ENCODE results near the gene KSR1.

The KSR1 gene

DNA sequence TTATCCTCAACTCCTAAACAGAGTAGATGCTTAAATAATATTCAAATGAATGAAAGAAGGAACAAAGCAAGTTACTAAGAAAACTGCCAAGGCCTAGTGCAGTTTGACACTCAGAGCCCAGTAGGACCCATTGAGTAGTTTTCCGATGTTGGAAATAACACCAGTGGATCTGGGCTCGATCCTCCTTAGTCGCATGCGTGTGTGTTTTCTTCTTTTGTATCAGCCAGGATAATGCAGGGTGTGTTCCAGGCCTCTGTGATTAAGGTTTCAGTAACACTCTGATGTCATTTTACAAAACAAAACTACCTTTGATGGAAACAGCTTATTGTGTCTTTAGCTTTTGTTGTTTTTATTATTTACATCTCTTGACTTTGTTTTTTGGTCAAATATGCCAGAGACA, 24.5 kb downstream of the KSR1 start:
- Mint-ChIP-seq H3K36me3 (ENCODE audit: low read depth) (peaks cover 5% of the 10 kb centered on the region), H3K4me1 (ENCODE audit: low read depth) (peaks cover 74% of the 10 kb centered on the region), H3K27ac (peak overlapping the region; percentile 92), H3K9me3 (no peaks in the 10 kb centered on the region), H3K4me3 (peak overlapping the region; percentile 19), H3K27me3 (ENCODE audit: low read depth) (no peaks in the 10 kb centered on the region)

- Mint-ChIP-seq H3K9me3 (no peaks in the 10 kb centered on the region), H3K4me3 (peak overlapping the region; percentile 50), H3K4me1 (ENCODE audit: low read depth) (peaks cover 75% of the 10 kb centered on the region), H3K27me3 (ENCODE audit: low read depth) (no peaks in the 10 kb centered on the region), H3K27ac (peak overlapping the region; percentile 92), H3K36me3 (ENCODE audit: low read depth) (peaks cover 9% of the 10 kb centered on the region)
Measured at GRCh38 chr17:27481327-27481726, 25.1 kb downstream of the KSR1 start.

DNA sequence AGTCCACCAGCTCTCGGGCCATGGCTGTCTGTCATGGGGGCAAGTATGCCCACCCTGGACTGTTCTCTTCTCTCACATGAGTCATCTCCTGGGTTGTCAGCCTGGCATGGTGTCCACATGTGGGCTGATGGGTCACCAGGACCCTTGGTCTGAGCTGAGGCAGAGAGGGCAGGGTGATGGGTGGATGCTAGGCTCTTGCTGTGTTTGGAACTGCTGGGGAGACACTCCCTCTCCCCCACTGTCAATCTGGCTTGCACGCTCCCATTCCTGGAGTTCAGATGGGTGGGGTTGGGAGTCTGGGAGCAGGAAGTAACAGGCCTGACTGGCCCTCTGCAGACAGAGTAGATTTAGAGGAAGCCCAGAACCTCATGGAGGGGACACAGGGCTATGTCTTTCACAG, 28.9 kb downstream of the KSR1 start:
- no peak overlapping the region for H3K27ac Mint-ChIP-seq
- H3K4me1 Mint-ChIP-seq (ENCODE audit: low read depth): peaks cover 54% of the 10 kb centered on the region
- no peak overlapping the region for H3K4me3 Mint-ChIP-seq
- H3K27me3 Mint-ChIP-seq (ENCODE audit: low read depth): no peaks in the 10 kb centered on the region
- H3K9me3 Mint-ChIP-seq: no peaks in the 10 kb centered on the region
- peaks cover 25% of the 10 kb centered on the region for H3K36me3 Mint-ChIP-seq (ENCODE audit: low read depth)

GRCh38 chr17:27485716-27486495, 29.7 kb downstream of the KSR1 start:
- Mint-ChIP-seq H3K4me1 (ENCODE audit: low read depth) (peaks cover 52% of the 10 kb centered on the region), H3K27ac (no peak overlapping the region), H3K27me3 (ENCODE audit: low read depth) (no peaks in the 10 kb centered on the region), H3K36me3 (ENCODE audit: low read depth) (peaks cover 25% of the 10 kb centered on the region), H3K4me3 (no peak overlapping the region), H3K9me3 (no peaks in the 10 kb centered on the region)

GRCh38 chr17:27486741-27487140, 30.5 kb downstream of the KSR1 start:
- no peak overlapping the region for H3K4me3 Mint-ChIP-seq
- no peaks in the 10 kb centered on the region for H3K27me3 Mint-ChIP-seq (ENCODE audit: low read depth)
- peaks cover 47% of the 10 kb centered on the region for H3K4me1 Mint-ChIP-seq (ENCODE audit: low read depth)
- H3K36me3 Mint-ChIP-seq (ENCODE audit: low read depth): peaks cover 26% of the 10 kb centered on the region
- no peak overlapping the region for H3K27ac Mint-ChIP-seq
- H3K9me3 Mint-ChIP-seq: no peaks in the 10 kb centered on the region

- no peaks in the 10 kb centered on the region for H3K27me3 Mint-ChIP-seq (ENCODE audit: low read depth)
- H3K4me3 Mint-ChIP-seq: no peak overlapping the region
- no peak overlapping the region for H3K27ac Mint-ChIP-seq
- H3K36me3 Mint-ChIP-seq (ENCODE audit: low read depth): peaks cover 36% of the 10 kb centered on the region
- H3K4me1 Mint-ChIP-seq (ENCODE audit: low read depth): peaks cover 49% of the 10 kb centered on the region
- H3K9me3 Mint-ChIP-seq: no peaks in the 10 kb centered on the region
Measured at GRCh38 chr17:27488231-27488630, 32.0 kb downstream of the KSR1 start.

- no peak overlapping the region for H3K4me3 Mint-ChIP-seq
- H3K27me3 Mint-ChIP-seq (ENCODE audit: low read depth): no peaks in the 10 kb centered on the region
- peak overlapping the region; percentile 47 for H3K27ac Mint-ChIP-seq
- no peaks in the 10 kb centered on the region for H3K9me3 Mint-ChIP-seq
- H3K4me1 Mint-ChIP-seq (ENCODE audit: low read depth): peaks cover 50% of the 10 kb centered on the region
- H3K36me3 Mint-ChIP-seq (ENCODE audit: low read depth): peaks cover 31% of the 10 kb centered on the region
Measured at GRCh38 chr17:27489045-27489715, 32.9 kb downstream of the KSR1 start.

- Mint-ChIP-seq H3K4me3 (no peak overlapping the region), H3K27me3 (ENCODE audit: low read depth) (no peaks in the 10 kb centered on the region), H3K9me3 (no peaks in the 10 kb centered on the region), H3K4me1 (ENCODE audit: low read depth) (peaks cover 51% of the 10 kb centered on the region), H3K27ac (no peak overlapping the region), H3K36me3 (ENCODE audit: low read depth) (peaks cover 33% of the 10 kb centered on the region)
Measured at GRCh38 chr17:27490391-27490790, 34.1 kb downstream of the KSR1 start.

GRCh38 chr17:27491713-27492190, 35.5 kb downstream of the KSR1 start:
- Mint-ChIP-seq H3K36me3 (ENCODE audit: low read depth) (peaks cover 28% of the 10 kb centered on the region), H3K27ac (no peak overlapping the region), H3K4me1 (ENCODE audit: low read depth) (peaks cover 46% of the 10 kb centered on the region), H3K27me3 (ENCODE audit: low read depth) (no peaks in the 10 kb centered on the region), H3K4me3 (no peak overlapping the region), H3K9me3 (no peaks in the 10 kb centered on the region)

- Mint-ChIP-seq H3K4me1 (ENCODE audit: low read depth) (peaks cover 46% of the 10 kb centered on the region), H3K9me3 (no peaks in the 10 kb centered on the region), H3K4me3 (no peak overlapping the region), H3K36me3 (ENCODE audit: low read depth) (peaks cover 24% of the 10 kb centered on the region), H3K27ac (no peak overlapping the region), H3K27me3 (ENCODE audit: low read depth) (no peaks in the 10 kb centered on the region)
Measured at GRCh38 chr17:27492470-27492869, 36.2 kb downstream of the KSR1 start.

DNA sequence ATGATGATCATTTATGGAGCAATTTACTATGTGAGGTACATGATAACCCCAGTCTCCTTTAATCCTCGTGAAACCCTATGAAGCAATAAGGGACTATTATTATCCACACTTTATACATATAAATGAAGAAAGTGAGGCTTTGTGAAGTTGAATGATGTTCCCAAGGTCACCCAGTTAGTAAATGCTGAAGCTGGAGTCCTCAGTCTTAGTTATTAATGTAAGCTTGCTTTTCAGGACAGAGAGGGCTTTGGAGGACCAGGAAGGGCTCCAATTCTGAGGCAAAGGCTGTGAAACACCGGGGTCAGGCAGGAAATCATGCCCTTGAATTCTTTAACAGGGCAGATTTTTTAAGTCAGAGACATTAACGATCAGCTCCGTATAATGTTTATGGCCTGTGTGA, 36.8 kb downstream of the KSR1 start:
- no peaks in the 10 kb centered on the region for H3K9me3 Mint-ChIP-seq
- H3K27ac Mint-ChIP-seq: no peak overlapping the region
- peaks cover 25% of the 10 kb centered on the region for H3K36me3 Mint-ChIP-seq (ENCODE audit: low read depth)
- H3K4me1 Mint-ChIP-seq (ENCODE audit: low read depth): peaks cover 46% of the 10 kb centered on the region
- no peak overlapping the region for H3K4me3 Mint-ChIP-seq
- no peaks in the 10 kb centered on the region for H3K27me3 Mint-ChIP-seq (ENCODE audit: low read depth)

GRCh38 chr17:27494192-27495091, 38.2 kb downstream of the KSR1 start:
- Mint-ChIP-seq H3K4me3 (no peak overlapping the region), H3K36me3 (ENCODE audit: low read depth) (peaks cover 27% of the 10 kb centered on the region)

GRCh38 chr17:27495460-27495859, 39.2 kb downstream of the KSR1 start:
- Mint-ChIP-seq H3K4me1 (ENCODE audit: low read depth) (peaks cover 41% of the 10 kb centered on the region), H3K36me3 (ENCODE audit: low read depth) (peaks cover 36% of the 10 kb centered on the region), H3K27ac (no peak overlapping the region), H3K27me3 (ENCODE audit: low read depth) (no peaks in the 10 kb centered on the region), H3K9me3 (peaks cover 11% of the 10 kb centered on the region), H3K4me3 (no peak overlapping the region)

More at GRCh38 chr17:27494192-27495091, 38.2 kb downstream of the KSR1 start:
- no peak overlapping the region for H3K27ac Mint-ChIP-seq
- H3K4me1 Mint-ChIP-seq (ENCODE audit: low read depth): peaks cover 43% of the 10 kb centered on the region
- peaks cover 1% of the 10 kb centered on the region for H3K9me3 Mint-ChIP-seq
- H3K27me3 Mint-ChIP-seq (ENCODE audit: low read depth): no peaks in the 10 kb centered on the region

GRCh38 chr17:27496005-27496404, 39.8 kb downstream of the KSR1 start:
- peaks cover 15% of the 10 kb centered on the region for H3K9me3 Mint-ChIP-seq
- H3K36me3 Mint-ChIP-seq (ENCODE audit: low read depth): peaks cover 40% of the 10 kb centered on the region
- no peaks in the 10 kb centered on the region for H3K27me3 Mint-ChIP-seq (ENCODE audit: low read depth)
- H3K27ac Mint-ChIP-seq: no peak overlapping the region
- H3K4me1 Mint-ChIP-seq (ENCODE audit: low read depth): peaks cover 37% of the 10 kb centered on the region
- no peak overlapping the region for H3K4me3 Mint-ChIP-seq

Measured in T-helper 1 cell treated with Interleukin-12 subunit alpha and Interleukin-12 subunit beta and Interleukin-4 antibody, amounts not matched to agents 30 μg/mL and 1 μg/mL, for 36 hours (primary cell).